Right kidney (tissue), 1 donor: Measurements from ENCODE around the gene OVOL2.

ENCODE experiments used
- DNase-seq: peaks from one replicate; pipeline ENCODE4 v3.0.0-alpha.2; 2016

OVOL2 gene

GRCh38 chr20:18014411-18014810 is 43.3 kb downstream of the OVOL2 start:
- DNase-seq: no peak

- DNase-seq: no peak
Observed at GRCh38 chr20:18012901-18013300, 44.8 kb downstream of the OVOL2 start.

- DNase-seq: no peak
Observed at GRCh38 chr20:18011951-18012645, 45.6 kb downstream of the OVOL2 start.

GRCh38 chr20:18011482-18011881 is 46.2 kb downstream of the OVOL2 start:
- DNase-seq: no peak

GRCh38 chr20:18009116-18009515 is 48.6 kb downstream of the OVOL2 start:
- DNase-seq: no peak

GRCh38 chr20:18007534-18008292 is 50.0 kb downstream of the OVOL2 start:
- no peak for DNase-seq

GRCh38 chr20:18006684-18007083 is 51.0 kb downstream of the OVOL2 start:
- no peak for DNase-seq

GRCh38 chr20:18005990-18006364 is 51.7 kb downstream of the OVOL2 start:
- no peak for DNase-seq

- no peak for DNase-seq
Observed at GRCh38 chr20:18005170-18005989, 52.3 kb downstream of the OVOL2 start.

- no peak for DNase-seq
Observed at GRCh38 chr20:18004384-18005031, 53.2 kb downstream of the OVOL2 start.

- DNase-seq: no peak
Observed at GRCh38 chr20:18003897-18004296, 53.8 kb downstream of the OVOL2 start.

GRCh38 chr20:18001131-18001921 is 56.4 kb downstream of the OVOL2 start:
- DNase-seq: no peak

GRCh38 chr20:17999566-17999965 is 58.1 kb downstream of the OVOL2 start:
- DNase-seq: no peak

GRCh38 chr20:17998446-17998845 is 59.3 kb downstream of the OVOL2 start:
- DNase-seq: no peak

- DNase-seq: no peak
Observed at GRCh38 chr20:17995967-17996819, 61.5 kb downstream of the OVOL2 start.

GRCh38 chr20:17993546-17993945 is 64.2 kb downstream of the OVOL2 start:
- DNase-seq: no peak

- no peak for DNase-seq
Observed at GRCh38 chr20:17992847-17993513, 64.7 kb downstream of the OVOL2 start.

- no peak for DNase-seq
Observed at GRCh38 chr20:17992224-17992637, 65.5 kb downstream of the OVOL2 start.

GRCh38 chr20:17990278-17990972 is 67.3 kb downstream of the OVOL2 start:
- DNase-seq: no peak

- DNase-seq: no peak
Observed at GRCh38 chr20:17987988-17988387, 69.7 kb downstream of the OVOL2 start.
